Hepatocyte (in vitro differentiated cells): ENCODE data around the gene ZNF766.

Source experiments
- EZH2 ChIP-seq: fragments of 200-600 bp; sonication (generic); IDR thresholded peaks from 2 replicates; pipeline ENCODE4 v1.6.1; 2016; ENCODE audit warnings: antibody characterized with exemption, mild to moderate bottlenecking, borderline replicate concordance
- EZH2phosphoT487 ChIP-seq: fragments of 200-600 bp; sonication (generic); IDR thresholded peaks from one replicate; pipeline ENCODE4 v1.6.1; 2018; ENCODE audit warnings: antibody characterized with exemption, mild to moderate bottlenecking, low read depth, moderate library complexity; ENCODE audit not compliant: unreplicated experiment, severe bottlenecking
- TF ChIP-seq, protein P1 (sequence below): fragments of 200-600 bp; sonication (generic); IDR thresholded peaks from 2 replicates; pipeline ENCODE4 v1.5.1; 2016; ENCODE audit warnings: antibody characterized with exemption, mild to moderate bottlenecking; ENCODE audit not compliant: poor library complexity

DNA sequence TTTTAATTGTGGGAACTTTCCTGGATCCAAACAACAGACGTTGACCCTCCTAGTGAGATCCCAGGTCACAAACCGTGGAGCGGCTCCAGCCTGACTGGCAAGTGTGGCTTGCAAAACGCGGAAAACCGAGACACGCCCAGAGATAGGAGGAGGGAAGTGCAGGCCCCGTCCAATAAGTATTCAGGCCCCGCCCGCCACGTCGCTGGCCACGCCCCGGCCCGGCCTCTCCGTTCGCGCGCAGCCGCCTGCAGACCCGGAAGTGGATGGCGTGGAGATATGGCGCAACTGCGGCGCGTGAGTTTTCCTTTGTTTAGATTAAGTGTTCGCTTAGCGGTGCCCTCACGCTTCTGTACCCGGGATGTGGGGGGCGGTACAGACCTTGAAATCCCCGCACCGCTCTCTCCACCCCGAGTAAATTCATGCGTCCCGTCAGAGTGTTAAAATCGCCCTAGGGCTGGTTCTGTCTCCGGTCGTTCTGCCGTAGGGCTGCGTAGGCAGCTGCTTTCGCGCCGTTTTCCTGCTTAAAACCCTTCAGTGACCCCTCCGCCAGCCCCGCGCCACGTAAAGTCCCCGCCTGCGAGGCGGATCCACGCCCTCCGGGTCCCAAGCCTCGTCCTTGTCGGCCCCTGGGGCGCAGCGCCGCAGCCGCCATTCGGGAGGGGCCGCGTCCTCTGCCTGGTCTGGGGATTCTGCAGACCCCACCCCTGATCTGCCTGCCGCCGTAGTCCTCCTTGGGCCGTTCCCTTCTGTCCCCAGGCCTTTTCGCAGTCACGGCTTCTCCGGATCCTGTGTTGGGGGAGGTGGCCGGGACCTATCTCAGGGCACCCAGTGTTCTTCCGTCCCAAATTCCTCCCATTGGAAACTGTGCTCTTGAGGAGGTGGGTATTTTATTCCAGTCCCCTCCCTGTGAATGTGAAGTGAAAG, at the start of gene ZNF766:
- TF ChIP-seq, protein P1, sequence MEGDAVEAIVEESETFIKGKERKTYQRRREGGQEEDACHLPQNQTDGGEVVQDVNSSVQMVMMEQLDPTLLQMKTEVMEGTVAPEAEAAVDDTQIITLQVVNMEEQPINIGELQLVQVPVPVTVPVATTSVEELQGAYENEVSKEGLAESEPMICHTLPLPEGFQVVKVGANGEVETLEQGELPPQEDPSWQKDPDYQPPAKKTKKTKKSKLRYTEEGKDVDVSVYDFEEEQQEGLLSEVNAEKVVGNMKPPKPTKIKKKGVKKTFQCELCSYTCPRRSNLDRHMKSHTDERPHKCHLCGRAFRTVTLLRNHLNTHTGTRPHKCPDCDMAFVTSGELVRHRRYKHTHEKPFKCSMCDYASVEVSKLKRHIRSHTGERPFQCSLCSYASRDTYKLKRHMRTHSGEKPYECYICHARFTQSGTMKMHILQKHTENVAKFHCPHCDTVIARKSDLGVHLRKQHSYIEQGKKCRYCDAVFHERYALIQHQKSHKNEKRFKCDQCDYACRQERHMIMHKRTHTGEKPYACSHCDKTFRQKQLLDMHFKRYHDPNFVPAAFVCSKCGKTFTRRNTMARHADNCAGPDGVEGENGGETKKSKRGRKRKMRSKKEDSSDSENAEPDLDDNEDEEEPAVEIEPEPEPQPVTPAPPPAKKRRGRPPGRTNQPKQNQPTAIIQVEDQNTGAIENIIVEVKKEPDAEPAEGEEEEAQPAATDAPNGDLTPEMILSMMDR, result no peak
- TF ChIP-seq EZH2 (no peak), EZH2phosphoT487 (no peak)
